ENCODE measurements around the gene SMARCC2.

Gene SMARCC2

GRCh38 chr12:56224954-56225353 lies 35.7 kb upstream of the SMARCC2 start:
- Histone ChIP-seq H3K27me3 (no peaks in the 10 kb centered on the region), H3K4me1 (peaks cover 68% of the 10 kb centered on the region), H3K9me3 (no peaks in the 10 kb centered on the region), H4K20me1 (0 out of 2 replicates have a peak, but pooled peaks cover 12% of the 10 kb centered on the region), H3K27ac (peak overlapping the region; percentile 74), H3K36me3 (peaks cover 12% of the 10 kb centered on the region), H3K4me3 (peak overlapping the region; percentile 76), H3K9ac (peak overlapping the region; percentile 83), H3K4me2 (peak overlapping the region; percentile 97)
- TF ChIP-seq Cebpa-rat (IDR thresholded peaks at IDR 0.05), result no peak

- no peaks in the 10 kb centered on the region for H3K9me3 ChIP-seq
- 0 out of 2 replicates have a peak, but pooled peaks cover 13% of the 10 kb centered on the region for H4K20me1 ChIP-seq
- peaks cover 12% of the 10 kb centered on the region for H3K36me3 ChIP-seq
- H3K4me2 ChIP-seq, result peak within 1 kb of the TSS; percentile 97
- peak within 1 kb of the TSS; percentile 76 for H3K4me3 ChIP-seq
- H3K4me1 ChIP-seq, result peaks cover 65% of the 10 kb centered on the region
- peak within 1 kb of the TSS; percentile 74 for H3K27ac ChIP-seq
- no peaks in the 10 kb centered on the region for H3K27me3 ChIP-seq
- no peak for TF ChIP-seq Cebpa-rat (IDR thresholded peaks at IDR 0.05)
- peak within 1 kb of the TSS; percentile 83 for H3K9ac ChIP-seq
Observed at GRCh38 chr12:56224102-56224701, 34.9 kb upstream of the SMARCC2 start, which contains the start of gene NABP2. TSS of gene NABP2 (plus strand) at chr12:56224342. CDS start at chr12:56224857, 515 bp downstream.

- peak overlapping the region; percentile 76 for H3K4me3 ChIP-seq
- TF ChIP-seq Cebpa-rat (IDR thresholded peaks at IDR 0.05), result no peak
- H4K20me1 ChIP-seq, result 0 out of 2 replicates have a peak, but pooled peaks cover 13% of the 10 kb centered on the region
- H3K4me2 ChIP-seq, result peak overlapping the region; percentile 97
- peak overlapping the region; percentile 13; the same call in 1 of the 2 replicates for H3K9ac ChIP-seq
- H3K27me3 ChIP-seq, result no peaks in the 10 kb centered on the region
- no peaks in the 10 kb centered on the region for H3K9me3 ChIP-seq
- peaks cover 60% of the 10 kb centered on the region for H3K4me1 ChIP-seq
- peaks cover 12% of the 10 kb centered on the region for H3K36me3 ChIP-seq
- H3K27ac ChIP-seq, result no peak overlapping the region
Observed at GRCh38 chr12:56223571-56224101, 34.4 kb upstream of the SMARCC2 start.

- H3K27me3 ChIP-seq, result no peaks in the 10 kb centered on the region
- peaks cover 18% of the 10 kb centered on the region for H3K36me3 ChIP-seq
- no peaks in the 10 kb centered on the region for H3K9me3 ChIP-seq
- TF ChIP-seq Cebpa-rat (IDR thresholded peaks at IDR 0.05), result no peak
- H3K9ac ChIP-seq, result peak overlapping the region; percentile 91
- H3K4me1 ChIP-seq, result peaks cover 53% of the 10 kb centered on the region
- peak overlapping the region; percentile 92 for H3K27ac ChIP-seq
- H3K4me2 ChIP-seq, result peak overlapping the region; percentile 97
- peaks cover 19% of the 10 kb centered on the region; the same call in 1 of the 2 replicates for H4K20me1 ChIP-seq
- H3K4me3 ChIP-seq, result peak overlapping the region; percentile 83
Observed at GRCh38 chr12:56222531-56222895, 33.2 kb upstream of the SMARCC2 start.

GRCh38 chr12:56221757-56222530 lies 32.7 kb upstream of the SMARCC2 start, which contains the start of gene RNF41:
TSS of gene RNF41 (minus strand) at chr12:56221922. CDS start at chr12:56214047, 7,875 bp downstream.
- TF ChIP-seq Cebpa-rat (IDR thresholded peaks at IDR 0.05), result no peak
- Histone ChIP-seq H3K27me3 (no peaks in the 10 kb centered on the region), H3K4me1 (peaks cover 53% of the 10 kb centered on the region)

GRCh38 chr12:56221232-56221756 lies 32.0 kb upstream of the SMARCC2 start:
- peaks cover 53% of the 10 kb centered on the region for H3K4me1 ChIP-seq
- TF ChIP-seq Cebpa-rat (IDR thresholded peaks at IDR 0.05), result no peak

More at GRCh38 chr12:56221757-56222530, 32.7 kb upstream of the SMARCC2 start, which contains the start of gene RNF41:
- H3K27ac ChIP-seq, result peak within 1 kb of the TSS; percentile 92
- H3K36me3 ChIP-seq, result peaks cover 24% of the 10 kb centered on the region
- peak within 1 kb of the TSS; percentile 97 for H3K4me2 ChIP-seq
- H3K4me3 ChIP-seq, result peak within 1 kb of the TSS; percentile 83
- H4K20me1 ChIP-seq, result peaks cover 24% of the 10 kb centered on the region; the same call in 1 of the 2 replicates
- H3K9ac ChIP-seq, result peak within 1 kb of the TSS; percentile 91
- no peaks in the 10 kb centered on the region for H3K9me3 ChIP-seq

GRCh38 chr12:56220611-56221231 lies 31.4 kb upstream of the SMARCC2 start:
- Histone ChIP-seq H3K4me3 (peak overlapping the region; percentile 83), H3K4me1 (peaks cover 49% of the 10 kb centered on the region), H3K4me2 (peak overlapping the region; percentile 97), H3K9me3 (no peaks in the 10 kb centered on the region), H3K27ac (peak overlapping the region; percentile 92), H3K27me3 (no peaks in the 10 kb centered on the region), H4K20me1 (peaks cover 33% of the 10 kb centered on the region; the same call in 1 of the 2 replicates), H3K36me3 (peaks cover 30% of the 10 kb centered on the region), H3K9ac (peak overlapping the region; percentile 91)
- TF ChIP-seq Cebpa-rat (IDR thresholded peaks at IDR 0.05), result no peak

More at GRCh38 chr12:56221232-56221756, 32.0 kb upstream of the SMARCC2 start:
- Histone ChIP-seq H3K27me3 (no peaks in the 10 kb centered on the region), H3K27ac (peak overlapping the region; percentile 92), H3K9me3 (no peaks in the 10 kb centered on the region), H3K9ac (peak overlapping the region; percentile 91), H3K4me2 (peak overlapping the region; percentile 97), H3K36me3 (peaks cover 30% of the 10 kb centered on the region), H3K4me3 (peak overlapping the region; percentile 83), H4K20me1 (peaks cover 31% of the 10 kb centered on the region; the same call in 1 of the 2 replicates)

- H3K4me1 ChIP-seq, result peaks cover 40% of the 10 kb centered on the region
- H3K27ac ChIP-seq, result peak overlapping the region; percentile 92; the same call in 1 of the 2 replicates
- peak overlapping the region; percentile 97 for H3K4me2 ChIP-seq
Observed at GRCh38 chr12:56219840-56220239, 30.6 kb upstream of the SMARCC2 start.

GRCh38 chr12:56216461-56216860 lies 27.2 kb upstream of the SMARCC2 start:
- Histone ChIP-seq H3K4me1 (peaks cover 17% of the 10 kb centered on the region), H4K20me1 (peaks cover 41% of the 10 kb centered on the region; the same call in 1 of the 2 replicates), H3K9me3 (no peaks in the 10 kb centered on the region), H3K27me3 (no peaks in the 10 kb centered on the region), H3K27ac (no peak overlapping the region), H3K4me2 (no peak overlapping the region), H3K36me3 (peaks cover 67% of the 10 kb centered on the region), H3K9ac (no peak overlapping the region), H3K4me3 (no peak overlapping the region)
- no peak for TF ChIP-seq Cebpa-rat (IDR thresholded peaks at IDR 0.05)

More at GRCh38 chr12:56219840-56220239, 30.6 kb upstream of the SMARCC2 start:
- Histone ChIP-seq H3K4me3 (0 out of 2 replicates have a peak overlapping the region, but pooled peaks have one; percentile 83), H3K9ac (peak overlapping the region; percentile 91), H3K27me3 (no peaks in the 10 kb centered on the region), H3K36me3 (peaks cover 34% of the 10 kb centered on the region), H3K9me3 (no peaks in the 10 kb centered on the region), H4K20me1 (peaks cover 35% of the 10 kb centered on the region; the same call in 1 of the 2 replicates)
- no peak for TF ChIP-seq Cebpa-rat (IDR thresholded peaks at IDR 0.05)
